ENCODE data around the gene PRRX2. TPM values are rescaled to one million over a fixed set of nuclear protein-coding genes. Genes with fewer than 3 reads are reported as not detected.

PRRX2 gene
- total RNA-seq, 4 donors from 2014 or later: 1.7 to 7.1 (median 4.9) TPM

GRCh38 chr9:129669141-129669718, 3.8 kb downstream of the PRRX2 start:
- no peak for TF ChIP-seq CTCF (IDR thresholded peaks at IDR 0.05; ENCODE audit: low read depth)

GRCh38 chr9:129669946-129670345, 4.5 kb downstream of the PRRX2 start:
- no peak for TF ChIP-seq CTCF (IDR thresholded peaks at IDR 0.05; ENCODE audit: low read depth)

GRCh38 chr9:129671065-129671464, 5.6 kb downstream of the PRRX2 start:
- no peak for TF ChIP-seq CTCF (IDR thresholded peaks at IDR 0.05; ENCODE audit: low read depth)

GRCh38 chr9:129671519-129671918, 6.1 kb downstream of the PRRX2 start:
- no peak for TF ChIP-seq CTCF (IDR thresholded peaks at IDR 0.05; ENCODE audit: low read depth)

GRCh38 chr9:129672702-129673101, 7.3 kb downstream of the PRRX2 start:
- no peak for TF ChIP-seq CTCF (IDR thresholded peaks at IDR 0.05; ENCODE audit: low read depth)

- no peak for TF ChIP-seq CTCF (IDR thresholded peaks at IDR 0.05; ENCODE audit: low read depth)
These were observed 8.2 kb downstream of the PRRX2 start for GRCh38 chr9:129673602-129674001.

- no peak for TF ChIP-seq CTCF (IDR thresholded peaks at IDR 0.05; ENCODE audit: low read depth)
These were observed 8.8 kb downstream of the PRRX2 start for GRCh38 chr9:129674229-129674628.

All from subcutaneous adipose tissue (tissue), 4 donors.